Measurements from ENCODE around the gene INCA1.
A peak's percentile ranks its signal among the peaks of the same experiment; 100 is the strongest.

INCA1 gene

GRCh38 chr17:4969551-4970173, 27.7 kb downstream of the INCA1 start:
- DNase-seq, result no peak

GRCh38 chr17:4969047-4969550, 28.2 kb downstream of the INCA1 start:
- DNase-seq, result peak; percentile 90

- DNase-seq, result no peak
These were observed 28.8 kb downstream of the INCA1 start for GRCh38 chr17:4968486-4969046.

GRCh38 chr17:4967539-4968485, 29.5 kb downstream of the INCA1 start, which contains the start of gene SPAG7:
SPAG7 (minus strand) TSS chr17:4967817; CDS start chr17:4967804, 13 bp downstream.
- peak; percentile 99 for DNase-seq

- DNase-seq, result peak; percentile 100
These were observed 30.3 kb downstream of the INCA1 start for GRCh38 chr17:4966844-4967538.

- no peak for DNase-seq
These were observed 31.9 kb downstream of the INCA1 start for GRCh38 chr17:4965311-4965986.

GRCh38 chr17:4960279-4960922, 36.9 kb downstream of the INCA1 start:
- DNase-seq, result no peak

- no peak for DNase-seq
These were observed 37.9 kb downstream of the INCA1 start for GRCh38 chr17:4959261-4959965.

GRCh38 chr17:4958102-4958501, 39.2 kb downstream of the INCA1 start:
- DNase-seq, result no peak

- peak; percentile 46 for DNase-seq
These were observed 40.7 kb downstream of the INCA1 start for GRCh38 chr17:4956493-4957061.

- no peak for DNase-seq
These were observed 42.2 kb downstream of the INCA1 start for GRCh38 chr17:4955091-4955490.

- DNase-seq, result no peak
These were observed 43.8 kb downstream of the INCA1 start for GRCh38 chr17:4953451-4953961.

GRCh38 chr17:4951486-4951885, 45.8 kb downstream of the INCA1 start:
- no peak for DNase-seq

GRCh38 chr17:4950746-4951204, 46.5 kb downstream of the INCA1 start, which contains the start of gene ENO3:
ENO3 (plus strand) TSS chr17:4951119; CDS start chr17:4951830, 711 bp downstream.
- DNase-seq, result no peak

- peak; percentile 78 for DNase-seq
These were observed 47.1 kb downstream of the INCA1 start for GRCh38 chr17:4950075-4950745.

GRCh38 chr17:4949321-4950074, 47.8 kb downstream of the INCA1 start:
- peak; percentile 95 for DNase-seq

- DNase-seq, result peak; percentile 95
These were observed 48.4 kb downstream of the INCA1 start for GRCh38 chr17:4948931-4949320.

GRCh38 chr17:4948166-4948930, 49.0 kb downstream of the INCA1 start, which contains the start of gene PFN1:
PFN1 (minus strand) TSS chr17:4948530; CDS start chr17:4948394, 136 bp downstream.
- peak; percentile 95 for DNase-seq

Measured in islet precursor cell (in vitro differentiated cells).